Stimulated activated CD4-positive, alpha-beta T cell treated with anti-CD3 and anti-CD28 coated beads, Interleukin-4, amount 100 ng/mL, for 4 hours (primary cell): ENCODE data around the gene ADCY1.
"Not testable (repeated sequence)": the region's sequence is repeated elsewhere in the genome, so short reads cannot be mapped to it uniquely, and the experiment has no call there.

Experiments
- DNase-seq, 2 experiments: peaks; one replicate each; pipeline ENCODE4 v3.0.0-alpha.2; 2020

The ADCY1 gene

GRCh38 chr7:45573661-45574415 is at the start of gene ADCY1:
Gene ADCY1 (plus strand): TSS chr7:45574368. CDS start chr7:45574544, 176 bp downstream.
- DNase-seq, result no peak

- DNase-seq, result no peak
Measured at GRCh38 chr7:45524445-45524844, 49.7 kb upstream of the ADCY1 start.

GRCh38 chr7:45525057-45525456 is 49.1 kb upstream of the ADCY1 start:
- no peak for DNase-seq

GRCh38 chr7:45543473-45543872 is 30.7 kb upstream of the ADCY1 start:
- DNase-seq, result no peak

- not testable (repeated sequence) for DNase-seq
Measured at GRCh38 chr7:45545105-45545710, 29.0 kb upstream of the ADCY1 start.

- not testable (repeated sequence) for DNase-seq
Measured at GRCh38 chr7:45548917-45549316, 25.3 kb upstream of the ADCY1 start.

GRCh38 chr7:45563401-45563800 is 10.8 kb upstream of the ADCY1 start:
- DNase-seq, result no peak

- no peak for DNase-seq
Measured at GRCh38 chr7:45563941-45564461, 10.2 kb upstream of the ADCY1 start.

- no peak for DNase-seq
Measured at GRCh38 chr7:45564485-45564884, 9.7 kb upstream of the ADCY1 start.

- no peak for DNase-seq
Measured at GRCh38 chr7:45564886-45565455, 9.2 kb upstream of the ADCY1 start.

GRCh38 chr7:45566386-45566785 is 7.8 kb upstream of the ADCY1 start:
- no peak for DNase-seq

GRCh38 chr7:45566961-45567360 is 7.2 kb upstream of the ADCY1 start:
- DNase-seq, result no peak

GRCh38 chr7:45567713-45568112 is 6.5 kb upstream of the ADCY1 start:
- DNase-seq, result no peak

- no peak for DNase-seq
Measured at GRCh38 chr7:45568536-45569289, 5.5 kb upstream of the ADCY1 start.

- DNase-seq, result no peak
Measured at GRCh38 chr7:45569290-45569685, 4.9 kb upstream of the ADCY1 start.

GRCh38 chr7:45570797-45571196 is 3.4 kb upstream of the ADCY1 start:
- DNase-seq, result no peak

GRCh38 chr7:45573204-45573603 is 964 bp upstream of the ADCY1 start:
- no peak for DNase-seq

GRCh38 chr7:45574416-45574668 is 174 bp downstream of the ADCY1 start:
- no peak for DNase-seq

GRCh38 chr7:45574669-45575500 is 717 bp downstream of the ADCY1 start:
- DNase-seq, result no peak

GRCh38 chr7:45575501-45576248 is 1.5 kb downstream of the ADCY1 start:
- DNase-seq, result no peak

- no peak for DNase-seq
Measured at GRCh38 chr7:45576249-45576929, 2.2 kb downstream of the ADCY1 start.
